Smooth muscle cell (in vitro differentiated cells): ENCODE measurements around the gene PAQR5. TPM values are rescaled to one million over a fixed set of nuclear protein-coding genes. Genes with fewer than 3 reads are reported as not detected.
A peak's percentile ranks its signal among the peaks of the same experiment; 100 is the strongest.

Source experiments
- DNase-seq: peaks from one replicate; lab custom pipeline; 2025; ENCODE audit not compliant: unreplicated experiment; lab: John Stamatoyannopoulos, UW
- H2AFZ ChIP-seq: fragments of 200-600 bp; sonication (generic); 2 replicates; pipeline ENCODE4 v1.6.0; 2016; ENCODE audit warnings: antibody characterized with exemption, low read depth, mild to moderate bottlenecking
- H3F3A ChIP-seq: fragments of 200-600 bp; sonication (generic); 2 replicates; pipeline ENCODE4 v1.6.0; 2017; ENCODE audit warnings: antibody characterized with exemption, low read depth
- H3K27ac ChIP-seq: fragments of 200-600 bp; sonication (generic); 2 replicates; pipeline ENCODE4 v1.5.1; 2016; ENCODE audit warnings: low read depth, mild to moderate bottlenecking
- H3K27me3 ChIP-seq: fragments of 200-600 bp; sonication (generic); 2 replicates; pipeline ENCODE4 v1.6.1; 2016; ENCODE audit warnings: low read depth, mild to moderate bottlenecking
- H3K36me3 ChIP-seq: fragments of 200-600 bp; sonication (generic); 2 replicates; pipeline ENCODE4 v1.5.1; 2016; ENCODE audit warnings: low read depth
- H3K4me1 ChIP-seq: fragments of 200-600 bp; sonication (generic); 2 replicates; pipeline ENCODE4 v1.5.1; 2016; ENCODE audit warnings: low read depth
- H3K4me2 ChIP-seq: fragments of 200-600 bp; sonication (generic); 2 replicates; pipeline ENCODE4 v1.6.0; 2016; ENCODE audit warnings: mild to moderate bottlenecking
- H3K4me3 ChIP-seq: fragments of 200-600 bp; sonication (generic); 2 replicates; pipeline ENCODE4 v1.5.1; 2016; ENCODE audit warnings: mild to moderate bottlenecking
- H3K79me2 ChIP-seq: fragments of 200-600 bp; sonication (generic); 2 replicates; pipeline ENCODE4 v1.6.0; 2016; ENCODE audit warnings: low read depth, mild to moderate bottlenecking
- H3K9ac ChIP-seq: fragments of 200-600 bp; sonication (generic); 2 replicates; pipeline ENCODE4 v1.6.0; 2016; ENCODE audit warnings: low read depth
- H3K9me3 ChIP-seq: fragments of 200-600 bp; sonication (generic); replicated peaks from 2 replicates; pipeline ENCODE4 v1.5.1; 2016; ENCODE audit warnings: low read depth
- H4K20me1 ChIP-seq: fragments of 200-600 bp; sonication (generic); 2 replicates; pipeline ENCODE4 v1.6.0; 2016; ENCODE audit warnings: low read depth
- WGBS: methylation state at CpG from one replicate; pipeline ENCODE4 v1.1.7; 2016; ENCODE audit warnings: low lambda C conversion rate; 5-methylcytosine and 5-hydroxymethylcytosine counted together
- polyA plus RNA-seq: library from polyadenylated mRNA; unstranded; fragments of >200 nt; fragmentation: Nextera tagmentation; extraction: Ambion mirVana; gene quantifications from 2 replicates; pipeline ENCODE4 v1.2.1, GENCODE V29; 2016
- total RNA-seq: library from RNA; depleted of rRNA; stranded (reverse); fragments of >200 nt; gene quantifications from 2 replicates; pipeline ENCODE4 v1.2.3, GENCODE V29; 2014
- TF ChIP-seq, protein P1 (sequence below): fragments of 200-600 bp; sonication (generic); IDR thresholded peaks from 2 replicates; pipeline ENCODE4 v1.5.1; 2017; ENCODE audit warnings: borderline replicate concordance, mild to moderate bottlenecking, antibody characterized with exemption; ENCODE audit not compliant: insufficient read depth, poor library complexity, severe bottlenecking

PAQR5 gene
- total and polyA plus RNA-seq, 2 experiments from 2014 or later, result 1.5 to 1.6 TPM

DNA sequence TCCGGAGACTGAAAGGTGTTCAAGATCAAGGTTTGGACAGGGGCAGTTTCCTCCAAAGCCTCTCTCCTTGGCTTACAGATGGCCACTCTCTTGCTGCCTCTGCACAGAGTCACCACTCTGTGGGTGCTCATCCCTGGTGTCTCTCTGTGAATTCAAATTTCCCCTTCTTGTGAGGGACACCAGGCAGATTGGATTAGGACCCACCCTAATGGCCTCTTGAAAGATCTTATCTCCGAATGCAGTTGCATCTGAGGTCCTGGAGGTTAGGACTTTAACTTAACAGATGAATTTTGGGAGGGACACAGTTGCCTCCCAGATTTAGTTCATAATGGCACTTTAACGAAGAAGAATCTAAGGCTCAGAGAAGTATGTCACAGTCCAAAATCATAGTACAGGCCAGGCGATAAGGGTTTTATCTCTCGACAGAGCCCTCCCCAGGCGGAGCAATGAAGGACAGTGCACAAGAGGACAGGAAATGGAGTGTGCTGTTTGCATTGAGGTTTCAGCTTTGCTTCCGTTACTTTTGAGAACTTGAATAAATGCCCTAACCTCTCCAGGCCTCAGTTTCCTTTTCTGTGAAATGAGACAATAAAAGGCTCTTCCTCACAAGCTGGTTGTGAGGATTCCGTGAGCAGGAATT, 76.6 kb downstream of the PAQR5 start:
- 63% methylated on average over 8 of the region's 8 CpGs for WGBS

DNA sequence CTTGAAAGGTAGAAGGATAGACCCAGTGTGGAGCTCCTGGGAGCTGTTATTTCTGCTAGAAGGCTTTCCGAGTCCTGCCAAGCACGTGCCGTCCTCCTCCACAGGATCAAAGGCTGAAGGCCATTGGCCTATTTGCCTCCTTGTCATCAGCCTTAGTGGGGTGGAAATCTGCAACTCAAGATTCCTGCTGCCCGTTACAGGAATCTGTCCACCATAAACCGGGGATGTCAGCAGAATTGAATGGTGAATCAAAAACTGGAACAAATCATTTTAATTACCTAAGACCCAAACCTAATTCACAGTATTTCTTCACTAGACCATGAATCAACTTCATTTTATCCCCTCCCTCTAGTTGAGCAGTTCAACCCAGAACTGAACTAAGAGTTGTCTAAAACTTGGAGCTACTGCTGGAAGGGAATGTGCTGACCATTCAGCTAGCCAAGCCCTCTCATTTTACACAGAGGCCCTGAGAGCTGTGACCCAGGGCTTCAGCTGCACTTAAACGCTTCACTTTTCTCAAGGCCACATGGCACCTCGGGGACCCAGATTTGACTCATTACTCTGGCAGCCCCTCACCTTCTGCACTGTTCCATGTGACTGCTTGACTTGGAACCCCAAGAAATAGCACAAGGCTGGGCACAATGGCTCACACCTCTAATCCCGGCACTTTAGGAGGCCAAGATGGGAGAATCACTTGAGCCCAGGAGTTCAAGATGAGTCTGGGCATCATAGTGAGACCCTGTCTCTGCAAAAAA, 78.7 kb downstream of the PAQR5 start:
- 94% methylated on average over 8 of the region's 8 CpGs for WGBS
- no peaks in the 10 kb centered on the region for H3K79me2 ChIP-seq
- H3F3A ChIP-seq, result no peaks in the 10 kb centered on the region
- H3K27me3 ChIP-seq, result peaks cover 6% of the 10 kb centered on the region
- no peak overlapping the region for H3K27ac ChIP-seq
- no peak overlapping the region for H3K4me3 ChIP-seq
- no peak for DNase-seq
- H3K9me3 ChIP-seq, result no peaks in the 10 kb centered on the region
- H4K20me1 ChIP-seq, result no peaks in the 10 kb centered on the region
- TF ChIP-seq, protein P1, sequence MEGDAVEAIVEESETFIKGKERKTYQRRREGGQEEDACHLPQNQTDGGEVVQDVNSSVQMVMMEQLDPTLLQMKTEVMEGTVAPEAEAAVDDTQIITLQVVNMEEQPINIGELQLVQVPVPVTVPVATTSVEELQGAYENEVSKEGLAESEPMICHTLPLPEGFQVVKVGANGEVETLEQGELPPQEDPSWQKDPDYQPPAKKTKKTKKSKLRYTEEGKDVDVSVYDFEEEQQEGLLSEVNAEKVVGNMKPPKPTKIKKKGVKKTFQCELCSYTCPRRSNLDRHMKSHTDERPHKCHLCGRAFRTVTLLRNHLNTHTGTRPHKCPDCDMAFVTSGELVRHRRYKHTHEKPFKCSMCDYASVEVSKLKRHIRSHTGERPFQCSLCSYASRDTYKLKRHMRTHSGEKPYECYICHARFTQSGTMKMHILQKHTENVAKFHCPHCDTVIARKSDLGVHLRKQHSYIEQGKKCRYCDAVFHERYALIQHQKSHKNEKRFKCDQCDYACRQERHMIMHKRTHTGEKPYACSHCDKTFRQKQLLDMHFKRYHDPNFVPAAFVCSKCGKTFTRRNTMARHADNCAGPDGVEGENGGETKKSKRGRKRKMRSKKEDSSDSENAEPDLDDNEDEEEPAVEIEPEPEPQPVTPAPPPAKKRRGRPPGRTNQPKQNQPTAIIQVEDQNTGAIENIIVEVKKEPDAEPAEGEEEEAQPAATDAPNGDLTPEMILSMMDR, result no peak
- H3K9ac ChIP-seq, result no peak overlapping the region
- no peaks in the 10 kb centered on the region for H3K36me3 ChIP-seq
- no peak overlapping the region for H3K4me2 ChIP-seq
- no peak overlapping the region for H2AFZ ChIP-seq
- no peaks in the 10 kb centered on the region for H3K4me1 ChIP-seq

More for the DNA sequence above, 76.6 kb downstream of the PAQR5 start:
- H3K9me3 ChIP-seq, result no peaks in the 10 kb centered on the region
- H3F3A ChIP-seq, result no peaks in the 10 kb centered on the region
- no peaks in the 10 kb centered on the region for H3K27me3 ChIP-seq
- no peak overlapping the region for H2AFZ ChIP-seq
- H3K4me1 ChIP-seq, result no peaks in the 10 kb centered on the region
- no peak overlapping the region for H3K4me3 ChIP-seq
- DNase-seq, result no peak
- no peak overlapping the region for H3K9ac ChIP-seq
- H3K4me2 ChIP-seq, result no peak overlapping the region
- TF ChIP-seq, protein P1, result no peak
- H3K79me2 ChIP-seq, result no peaks in the 10 kb centered on the region
- H4K20me1 ChIP-seq, result no peaks in the 10 kb centered on the region
- H3K36me3 ChIP-seq, result no peaks in the 10 kb centered on the region
- no peak overlapping the region for H3K27ac ChIP-seq

DNA sequence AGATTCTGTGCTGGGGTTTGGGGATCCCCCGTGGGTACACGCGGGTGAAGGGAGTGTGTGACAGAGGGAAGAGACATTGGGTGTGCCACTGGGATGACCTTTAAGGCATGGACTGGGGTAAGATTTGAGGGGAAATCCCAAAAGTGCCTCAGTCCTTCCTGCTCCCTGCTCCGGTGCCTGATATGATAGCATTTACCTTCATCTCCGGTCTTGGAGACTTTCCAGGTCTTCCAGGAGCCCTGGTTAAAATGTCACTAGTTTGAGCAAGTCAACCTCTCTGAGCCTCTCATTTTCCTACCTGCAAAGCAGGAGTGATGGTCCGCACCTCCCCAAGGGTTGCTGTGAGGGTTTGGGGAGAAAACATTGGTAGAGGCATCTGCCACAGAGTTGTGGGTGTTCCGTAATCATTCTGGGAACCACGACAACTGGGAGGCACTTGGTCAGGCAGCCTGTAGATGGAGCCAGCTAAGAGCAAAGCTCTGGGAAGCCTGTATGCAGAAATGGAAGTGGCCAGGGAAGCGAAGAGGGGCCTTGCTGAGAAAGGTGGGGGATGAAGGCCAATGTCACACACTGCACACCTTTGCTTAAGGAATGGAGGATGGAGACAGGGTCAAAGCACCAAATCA, 81.5 kb downstream of the PAQR5 start:
- WGBS, result 68% methylated on average over 9 of the region's 9 CpGs
- no peak for DNase-seq
- no peak overlapping the region for H3K9ac ChIP-seq

More for the DNA sequence above, 81.5 kb downstream of the PAQR5 start:
- Histone ChIP-seq H3K4me3 (no peak overlapping the region), H3K27ac (no peak overlapping the region), H3K4me1 (no peaks in the 10 kb centered on the region), H2AFZ (no peak overlapping the region), H3K9me3 (no peaks in the 10 kb centered on the region), H3K36me3 (no peaks in the 10 kb centered on the region), H3K79me2 (no peaks in the 10 kb centered on the region), H4K20me1 (no peaks in the 10 kb centered on the region), H3K27me3 (peaks cover 6% of the 10 kb centered on the region), H3K4me2 (no peak overlapping the region), H3F3A (no peaks in the 10 kb centered on the region)
- TF ChIP-seq, protein P1, result peak; percentile 6
